WTC11 (cell line): ENCODE measurements around the gene CBX7.

Source experiments
- ZNF263 ChIP-seq: sonication (generic); formaldehyde crosslinking; IDR thresholded peaks from 2 replicates; pipeline ENCODE4 v1.8.1; 2022; ENCODE audit warnings: low read depth, mild to moderate bottlenecking, moderate library complexity, missing genetic modification reagents
- ZNF317 ChIP-seq: sonication (generic); formaldehyde crosslinking; IDR thresholded peaks from 2 replicates; pipeline ENCODE4 v1.8.1; 2023; ENCODE audit warnings: low read depth, mild to moderate bottlenecking, moderate library complexity, missing genetic modification reagents, borderline replicate concordance

GRCh38 chr22:39109361-39109760 is 43.1 kb downstream of the CBX7 start:
- TF ChIP-seq ZNF317 (CRISPR knock-in tag) (no peak), ZNF263 (CRISPR knock-in tag) (no peak)
